Prostate gland (tissue), 2 donors: ENCODE results near the gene SUMO3.

Experiments used
- POLR2A ChIP-seq: fragments of 450-650 bp; IDR thresholded peaks from one replicate; pipeline ENCODE4 v1.6.1; 2016; ENCODE audit warnings: antibody characterized with exemption, mild to moderate bottlenecking
- POLR2AphosphoS5 ChIP-seq: sonication (generic); formaldehyde crosslinking; IDR thresholded peaks from one replicate; pipeline ENCODE4 v1.6.1; 2017; ENCODE audit warnings: antibody characterized with exemption
- TF ChIP-seq, protein P1 (sequence below), 4 experiments: fragments of 200-600 bp in 2 of 4; fragments of 450-650 bp in 2 of 4; sonication (generic) in 2 of 4; IDR thresholded peaks; 1 replicate in 3 of 4; 2 replicates in 1 of 4; pipeline ENCODE4 v1.5.1; 2016 to 2019; ENCODE audit warnings: antibody characterized with exemption in 4 of 4, mild to moderate bottlenecking in 2 of 4, moderate library complexity in 2 of 4

DNA sequence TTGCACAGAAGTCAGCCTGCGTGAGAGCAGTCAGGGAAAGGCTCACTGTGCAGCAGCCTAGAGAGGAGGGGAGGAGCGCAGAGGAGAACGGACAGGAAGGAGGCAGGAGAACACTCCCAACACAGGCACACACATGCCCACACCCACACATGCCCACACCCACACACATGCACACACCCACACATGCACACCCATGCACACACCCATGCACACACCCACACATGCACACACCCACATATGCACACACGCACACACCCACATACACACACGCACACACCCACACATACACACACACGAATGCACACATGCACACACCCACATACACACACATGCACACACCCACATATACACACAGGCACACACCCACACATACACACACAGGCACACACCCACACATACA, 7.1 kb downstream of the SUMO3 start:
- TF ChIP-seq, protein P1, sequence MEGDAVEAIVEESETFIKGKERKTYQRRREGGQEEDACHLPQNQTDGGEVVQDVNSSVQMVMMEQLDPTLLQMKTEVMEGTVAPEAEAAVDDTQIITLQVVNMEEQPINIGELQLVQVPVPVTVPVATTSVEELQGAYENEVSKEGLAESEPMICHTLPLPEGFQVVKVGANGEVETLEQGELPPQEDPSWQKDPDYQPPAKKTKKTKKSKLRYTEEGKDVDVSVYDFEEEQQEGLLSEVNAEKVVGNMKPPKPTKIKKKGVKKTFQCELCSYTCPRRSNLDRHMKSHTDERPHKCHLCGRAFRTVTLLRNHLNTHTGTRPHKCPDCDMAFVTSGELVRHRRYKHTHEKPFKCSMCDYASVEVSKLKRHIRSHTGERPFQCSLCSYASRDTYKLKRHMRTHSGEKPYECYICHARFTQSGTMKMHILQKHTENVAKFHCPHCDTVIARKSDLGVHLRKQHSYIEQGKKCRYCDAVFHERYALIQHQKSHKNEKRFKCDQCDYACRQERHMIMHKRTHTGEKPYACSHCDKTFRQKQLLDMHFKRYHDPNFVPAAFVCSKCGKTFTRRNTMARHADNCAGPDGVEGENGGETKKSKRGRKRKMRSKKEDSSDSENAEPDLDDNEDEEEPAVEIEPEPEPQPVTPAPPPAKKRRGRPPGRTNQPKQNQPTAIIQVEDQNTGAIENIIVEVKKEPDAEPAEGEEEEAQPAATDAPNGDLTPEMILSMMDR (IDR thresholded peaks at IDR 0.05), result no peak
- TF ChIP-seq POLR2A, result no peak
- TF ChIP-seq POLR2AphosphoS5, result no peak
